HG03342 (cell line): ENCODE results near the gene AOX1.
A peak's percentile ranks its signal among the peaks of the same experiment; 100 is the strongest.
"Not testable (repeated sequence)": the region's sequence is repeated elsewhere in the genome, so short reads cannot be mapped to it uniquely, and the experiment has no call there.

Source experiments
- ATAC-seq: cut with Tn5 transposase; IDR thresholded peaks from one replicate; pipeline ENCODE4 v1.9.1; 2021; ENCODE audit warnings: mild to moderate bottlenecking, moderate library complexity; ENCODE audit not compliant: unreplicated experiment

The AOX1 gene

GRCh38 chr2:200698217-200698616 is 112.4 kb downstream of the AOX1 start:
- no peak for ATAC-seq

GRCh38 chr2:200699310-200699709 is 113.5 kb downstream of the AOX1 start:
- ATAC-seq: no peak

- ATAC-seq: no peak
Observed at GRCh38 chr2:200700856-200701255, 115.0 kb downstream of the AOX1 start.

GRCh38 chr2:200702044-200702443 is 116.2 kb downstream of the AOX1 start:
- no peak for ATAC-seq

GRCh38 chr2:200702646-200703118 is 116.9 kb downstream of the AOX1 start:
- no peak for ATAC-seq

- ATAC-seq: peak; percentile 52
Observed at GRCh38 chr2:200703127-200703925, 117.5 kb downstream of the AOX1 start.

GRCh38 chr2:200703926-200704637 is 118.3 kb downstream of the AOX1 start:
- ATAC-seq: no peak

GRCh38 chr2:200705305-200706041 is 119.7 kb downstream of the AOX1 start:
- no peak for ATAC-seq

- no peak for ATAC-seq
Observed at GRCh38 chr2:200708943-200709342, 123.1 kb downstream of the AOX1 start.

GRCh38 chr2:200713003-200713703 is 127.3 kb downstream of the AOX1 start:
- ATAC-seq: peak; percentile 99

GRCh38 chr2:200713704-200714064 is 127.9 kb downstream of the AOX1 start:
- no peak for ATAC-seq

GRCh38 chr2:200715014-200715413 is 129.2 kb downstream of the AOX1 start:
- not testable (repeated sequence) for ATAC-seq

- no peak for ATAC-seq
Observed at GRCh38 chr2:200716386-200716785, 130.6 kb downstream of the AOX1 start.
